ENCODE measurements around the gene MYH7.

GRCh38 chr14:23432946-23433345 lies 2.5 kb downstream of the MYH7 start:
- TF ChIP-seq, protein P1, sequence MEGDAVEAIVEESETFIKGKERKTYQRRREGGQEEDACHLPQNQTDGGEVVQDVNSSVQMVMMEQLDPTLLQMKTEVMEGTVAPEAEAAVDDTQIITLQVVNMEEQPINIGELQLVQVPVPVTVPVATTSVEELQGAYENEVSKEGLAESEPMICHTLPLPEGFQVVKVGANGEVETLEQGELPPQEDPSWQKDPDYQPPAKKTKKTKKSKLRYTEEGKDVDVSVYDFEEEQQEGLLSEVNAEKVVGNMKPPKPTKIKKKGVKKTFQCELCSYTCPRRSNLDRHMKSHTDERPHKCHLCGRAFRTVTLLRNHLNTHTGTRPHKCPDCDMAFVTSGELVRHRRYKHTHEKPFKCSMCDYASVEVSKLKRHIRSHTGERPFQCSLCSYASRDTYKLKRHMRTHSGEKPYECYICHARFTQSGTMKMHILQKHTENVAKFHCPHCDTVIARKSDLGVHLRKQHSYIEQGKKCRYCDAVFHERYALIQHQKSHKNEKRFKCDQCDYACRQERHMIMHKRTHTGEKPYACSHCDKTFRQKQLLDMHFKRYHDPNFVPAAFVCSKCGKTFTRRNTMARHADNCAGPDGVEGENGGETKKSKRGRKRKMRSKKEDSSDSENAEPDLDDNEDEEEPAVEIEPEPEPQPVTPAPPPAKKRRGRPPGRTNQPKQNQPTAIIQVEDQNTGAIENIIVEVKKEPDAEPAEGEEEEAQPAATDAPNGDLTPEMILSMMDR (IDR thresholded peaks at IDR 0.05; ENCODE audit: poor library complexity, severe bottlenecking) = no peak
- TF ChIP-seq TAF1 (IDR thresholded peaks at IDR 0.05; ENCODE audit: low read depth) = no peak
- TF ChIP-seq MXI1 (conservative IDR thresholded peaks at IDR 0.05; ENCODE audit: poor library complexity, severe bottlenecking) = no peak
- no peak for TF ChIP-seq POLR2AphosphoS5 (IDR thresholded peaks at IDR 0.05)

All from neural cell (in vitro differentiated cells).